Globus pallidus (tissue), 1 donor: Measurements from ENCODE around the gene BCOR.

Experiments
- DNase-seq: peaks from one replicate; pipeline ENCODE4 v3.0.0-alpha.2; 2015; ENCODE audit warnings: low spot score

Gene BCOR

DNA sequence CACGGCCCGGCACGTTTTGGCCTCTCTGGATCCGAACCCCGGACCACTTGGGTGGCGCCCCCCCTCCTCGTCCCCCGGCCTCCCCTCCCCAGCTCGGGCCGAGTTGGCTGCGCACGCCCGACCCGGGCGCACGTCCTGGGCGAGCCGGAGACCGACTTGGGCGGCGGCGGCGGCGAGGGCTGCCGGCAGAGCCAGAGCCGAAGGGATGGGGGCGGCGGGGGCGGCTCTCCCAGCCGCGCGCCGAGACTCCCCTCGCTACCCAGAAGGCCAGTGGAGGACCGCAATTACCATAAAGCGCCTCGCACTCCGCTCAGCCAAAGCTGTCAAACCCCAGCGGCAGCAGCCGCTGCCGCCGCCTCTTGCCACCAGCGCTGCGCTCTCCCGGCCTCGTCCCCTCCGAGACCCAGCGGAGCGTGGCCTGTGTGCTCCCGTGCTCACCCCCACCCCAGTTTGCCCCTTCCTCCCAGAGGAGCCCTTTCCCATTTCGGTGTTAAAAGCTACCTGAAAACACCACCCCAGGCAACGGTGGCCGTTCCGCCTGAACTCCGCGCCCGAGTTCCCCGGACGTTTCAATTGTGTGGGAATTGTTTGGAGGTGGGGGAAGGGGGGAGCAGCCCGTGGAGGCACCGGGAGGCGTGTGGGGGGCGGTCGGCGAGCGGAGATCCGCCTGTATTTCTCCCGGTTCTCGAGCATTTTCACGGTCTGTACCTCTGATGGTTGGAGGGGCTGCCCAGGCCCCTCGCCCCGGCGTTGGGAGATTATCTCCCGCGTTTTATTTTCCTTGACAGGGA, 701 bp upstream of the BCOR start:
- DNase-seq: peak; percentile 60

DNA sequence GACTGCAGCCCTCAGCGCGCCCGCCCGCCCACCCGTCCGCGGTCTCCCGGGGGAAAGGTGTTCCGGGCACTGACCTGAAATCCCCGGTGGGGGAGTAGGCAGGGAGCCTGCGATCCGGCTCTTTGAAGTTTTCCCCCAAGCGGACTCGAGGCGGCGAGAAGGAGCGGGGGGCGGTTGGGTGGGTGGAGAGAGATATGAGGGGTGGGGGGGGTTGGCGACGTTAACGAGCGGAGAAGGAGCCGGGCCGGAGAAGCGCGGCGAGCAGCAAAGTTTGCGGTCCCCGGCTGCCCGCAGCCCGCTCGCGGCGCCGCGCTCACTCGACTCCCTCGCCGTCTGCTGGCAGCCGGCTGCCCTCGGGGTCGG, 636 bp downstream of the BCOR start:
- peak; percentile 33 for DNase-seq

DNA sequence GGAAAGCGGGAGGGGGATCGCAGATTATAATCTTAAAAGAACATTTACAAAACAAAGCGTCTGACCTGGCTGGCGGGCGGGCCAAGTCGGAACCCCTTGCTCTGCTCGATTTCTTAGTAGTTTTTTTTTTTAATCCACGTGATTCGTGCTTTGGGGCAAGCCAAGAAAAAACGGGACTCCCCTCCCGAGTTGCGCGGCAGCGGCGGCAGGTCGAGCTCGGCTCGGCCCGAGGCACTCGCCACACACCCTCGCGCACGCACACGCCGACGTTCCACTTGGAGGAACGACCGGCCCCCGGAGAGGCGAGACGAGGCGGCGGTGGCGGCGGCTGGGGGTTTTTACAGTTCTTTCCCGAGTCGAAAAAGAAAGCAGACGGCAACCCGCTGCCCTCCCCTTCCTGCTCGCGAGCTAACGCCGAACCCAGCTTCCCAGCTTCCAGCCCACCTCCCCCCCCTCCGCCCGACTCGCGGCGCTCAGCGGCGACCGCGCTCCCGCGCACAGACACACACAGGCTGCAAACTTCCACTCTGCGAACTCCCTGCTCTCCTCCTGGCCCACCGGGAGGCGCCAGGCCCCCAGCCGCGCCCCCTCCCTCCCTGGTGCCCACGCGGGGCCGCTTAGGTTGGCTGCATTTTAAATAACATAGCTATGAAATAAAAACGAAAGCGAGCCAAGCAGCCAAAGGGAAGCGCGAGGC, 1.2 kb downstream of the BCOR start:
- peak; percentile 56 for DNase-seq

DNA sequence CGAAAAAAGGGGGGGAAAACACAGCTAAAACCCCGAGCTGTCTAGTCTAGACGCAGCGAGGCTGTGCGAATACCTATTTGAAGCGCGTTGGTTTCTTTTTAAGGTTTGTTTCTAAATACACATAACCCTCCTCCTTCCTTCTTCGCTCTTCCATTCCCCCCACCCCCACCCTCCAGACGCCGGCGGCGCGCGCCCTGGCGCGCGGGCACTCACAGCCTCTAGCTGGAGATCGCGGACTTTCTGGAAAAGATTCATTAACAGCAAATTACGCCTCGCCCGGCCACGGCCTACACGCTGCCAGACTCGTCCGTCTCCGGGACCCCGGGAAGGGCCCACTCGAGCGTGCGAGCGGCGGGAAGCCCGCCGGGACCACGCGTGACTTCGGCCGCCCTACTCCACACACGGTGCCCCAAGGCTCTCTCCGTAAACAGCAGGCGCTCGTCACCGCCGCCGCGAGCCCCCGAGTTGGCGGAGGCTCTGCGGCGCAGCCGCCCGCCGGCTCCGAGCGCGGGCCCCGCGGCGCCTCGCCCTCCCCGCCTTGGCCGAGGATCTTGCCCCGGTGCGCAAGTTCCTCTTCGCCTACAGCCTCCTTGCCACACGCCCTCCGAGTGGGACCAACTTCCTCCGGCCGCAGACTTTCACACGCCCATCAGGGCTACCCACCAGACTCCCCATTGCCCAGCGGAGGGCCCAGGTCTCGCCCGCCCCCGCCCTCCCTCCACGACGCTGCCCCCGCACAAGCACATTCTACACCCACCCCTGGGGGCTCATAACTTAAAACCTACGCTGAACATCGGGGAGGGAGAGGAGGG, 2.0 kb downstream of the BCOR start:
- DNase-seq: peak; percentile 35

DNA sequence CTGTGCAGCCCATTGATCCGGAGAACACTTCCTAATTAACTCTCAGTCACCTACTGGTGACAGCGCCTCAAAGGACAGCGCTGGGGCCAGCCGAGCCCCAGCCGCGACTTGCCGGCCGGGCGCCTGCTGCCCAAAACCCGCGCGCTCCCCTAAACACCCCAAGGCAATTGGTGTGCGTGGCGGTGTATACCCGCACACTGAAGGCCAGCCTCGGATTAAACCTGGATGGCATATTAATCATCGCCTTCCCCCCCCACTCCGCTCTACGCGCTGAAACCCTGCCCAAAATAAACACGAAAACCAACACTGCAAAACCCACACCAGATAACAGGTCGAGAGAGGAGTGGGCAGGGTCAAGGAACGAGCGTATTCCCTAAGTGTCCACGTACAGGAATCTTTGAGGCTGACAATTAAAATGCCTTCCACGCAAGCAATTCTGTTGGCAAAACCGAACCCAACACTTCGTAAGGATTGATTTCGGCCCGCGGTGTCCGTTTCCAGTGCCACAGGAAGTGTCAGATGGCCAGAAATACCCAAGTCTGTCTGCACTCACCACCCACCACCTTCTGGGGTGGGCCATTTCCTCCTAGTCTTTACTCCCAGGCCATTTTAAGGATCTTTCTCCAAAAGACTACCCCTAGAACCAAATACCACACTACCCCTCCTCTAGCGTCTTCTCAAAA, 2.7 kb downstream of the BCOR start:
- DNase-seq: peak; percentile 47

DNA sequence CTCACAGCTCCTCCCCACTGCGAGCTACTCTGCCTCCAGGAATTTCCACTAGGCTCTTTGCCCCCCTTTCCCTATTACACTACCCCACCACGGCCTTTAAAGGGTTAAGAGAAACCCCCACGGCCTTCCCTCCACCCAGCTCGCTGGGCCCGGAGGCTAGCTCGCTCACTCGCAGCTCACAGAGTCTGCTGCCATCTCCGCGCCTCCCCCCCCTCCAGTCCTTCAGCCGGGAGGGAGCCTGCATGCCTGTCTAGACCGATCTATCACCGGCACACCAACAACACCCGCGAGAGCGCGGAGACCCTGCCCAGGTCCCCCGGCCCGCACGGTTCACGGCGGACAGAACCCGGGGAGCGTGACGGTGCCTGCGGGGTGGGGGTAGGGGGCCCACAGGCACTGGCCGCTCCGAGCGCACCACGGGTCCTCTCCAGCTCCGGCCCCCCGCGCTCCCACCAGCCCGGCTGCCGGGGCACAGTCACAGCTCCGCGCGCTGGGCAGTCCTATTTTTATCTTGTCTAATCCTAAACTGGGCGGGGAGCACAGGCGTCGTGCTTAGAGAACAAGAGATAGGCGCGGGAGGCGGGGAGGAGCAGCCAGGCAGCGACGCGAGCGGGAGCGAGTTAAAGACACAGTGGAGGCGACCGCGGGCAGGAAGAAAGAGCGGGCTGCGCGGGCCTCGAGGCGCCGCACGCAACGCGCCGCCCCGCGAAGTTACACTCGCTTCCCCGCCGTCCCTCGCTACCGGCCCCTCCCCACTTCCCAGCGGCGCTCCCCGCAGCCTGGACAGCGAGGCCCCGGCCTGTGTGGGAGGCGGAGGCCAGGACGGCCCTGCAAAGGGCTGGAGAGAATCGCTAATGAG, 3.5 kb downstream of the BCOR start:
- peak; percentile 35 for DNase-seq

DNA sequence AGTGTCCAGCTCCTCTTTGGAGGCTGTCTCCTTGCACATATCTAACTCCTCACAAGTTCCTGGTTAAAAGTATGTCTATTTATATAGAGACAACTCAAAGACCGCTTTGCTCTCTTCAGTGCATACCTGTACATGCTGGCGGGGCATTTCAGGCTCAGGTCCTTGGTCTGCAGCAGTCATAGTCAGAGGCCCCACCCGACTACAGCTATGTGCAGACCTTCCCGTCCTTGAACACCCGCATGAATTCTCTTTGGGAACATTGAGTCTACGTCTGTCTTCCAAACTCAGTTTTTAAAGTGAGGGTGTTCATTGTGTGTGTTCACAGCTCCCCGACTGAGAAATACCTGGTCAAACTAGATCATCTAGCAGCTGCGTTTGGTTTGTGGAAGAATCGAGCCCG, 4.2 kb downstream of the BCOR start:
- DNase-seq: no peak

DNA sequence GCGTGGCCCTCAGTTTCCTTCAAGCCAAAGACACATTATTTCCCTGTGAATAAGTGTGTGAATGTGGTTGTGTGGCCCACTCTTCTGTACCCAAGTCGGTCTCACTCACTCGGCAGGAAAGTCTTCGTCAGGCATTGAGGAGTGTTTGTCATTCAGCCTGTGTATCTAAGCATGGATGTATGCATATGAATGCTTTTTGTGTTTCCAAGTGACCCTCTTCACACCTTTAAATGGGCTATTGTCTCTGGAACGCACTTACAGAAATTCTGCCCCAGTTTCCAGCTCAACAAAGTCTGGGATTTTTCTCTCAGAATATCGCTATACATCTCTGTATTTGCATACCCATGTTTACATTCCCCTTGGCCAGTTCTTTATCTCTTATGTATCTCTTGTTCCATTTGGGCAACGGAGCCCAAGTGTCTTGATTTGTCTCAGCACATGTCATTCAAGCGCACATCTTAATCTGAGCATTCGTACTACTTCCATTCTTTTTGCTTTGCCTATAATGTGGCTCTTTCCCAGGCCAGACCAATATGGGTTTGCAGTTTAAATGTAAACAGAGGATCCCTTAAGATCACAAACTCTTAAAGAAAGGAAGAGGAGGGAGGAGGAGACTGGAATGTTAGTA, 4.8 kb downstream of the BCOR start:
- DNase-seq: no peak

DNA sequence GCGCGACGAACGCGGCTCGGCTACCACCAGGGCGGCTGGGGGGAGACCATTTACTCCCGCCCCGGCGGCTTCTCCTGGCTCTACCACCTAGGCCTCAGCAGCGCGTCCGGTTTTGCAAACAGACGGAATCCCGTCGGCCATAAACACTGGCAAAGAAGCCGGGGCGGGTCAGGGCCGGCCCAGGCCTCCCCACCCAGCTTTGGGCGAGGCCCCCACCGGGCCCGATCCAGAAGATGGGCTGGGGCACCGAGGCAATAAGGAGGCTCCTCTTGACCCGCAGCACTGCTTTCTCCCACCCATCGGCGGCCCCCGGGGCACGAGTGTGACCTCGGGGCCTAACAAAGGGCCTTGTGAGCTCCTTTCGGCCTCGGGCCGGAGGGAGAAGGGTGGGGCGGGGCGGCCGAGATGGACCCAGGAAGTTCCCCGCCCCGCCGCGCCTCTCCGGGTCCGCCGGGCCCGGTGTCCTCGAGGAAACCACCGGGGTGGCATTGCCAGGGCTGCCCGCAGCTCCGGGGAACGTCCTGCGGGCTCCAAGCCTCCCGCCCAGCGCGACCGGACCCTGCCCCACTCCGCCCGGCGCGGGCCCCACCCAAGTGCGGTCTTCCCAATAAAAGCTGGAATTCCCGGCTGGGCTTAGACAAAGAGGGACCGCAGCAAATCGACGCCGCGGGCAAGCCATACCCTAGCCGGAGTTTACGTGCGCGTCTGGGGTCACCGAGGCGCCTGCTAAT, 5.9 kb downstream of the BCOR start:
- DNase-seq: no peak

DNA sequence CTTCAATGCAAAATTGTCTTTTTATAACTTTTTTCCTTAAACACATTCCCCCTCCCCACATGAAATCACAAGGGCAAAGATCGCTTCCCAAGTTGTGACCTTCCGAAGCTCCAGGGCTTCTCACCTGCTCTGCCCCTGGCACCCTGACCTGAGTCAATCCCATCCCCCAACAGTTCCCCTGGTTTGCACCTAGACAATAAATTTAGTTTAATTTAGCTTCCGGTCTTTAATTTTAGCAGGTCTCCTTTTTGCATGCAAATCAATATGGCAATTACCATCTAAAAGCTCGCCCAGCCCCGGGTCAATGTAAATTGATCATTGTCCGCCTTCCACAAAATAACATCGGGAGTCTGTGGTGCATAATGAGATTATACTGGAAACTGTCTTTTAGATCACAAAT, 6.8 kb downstream of the BCOR start:
- DNase-seq: no peak

DNA sequence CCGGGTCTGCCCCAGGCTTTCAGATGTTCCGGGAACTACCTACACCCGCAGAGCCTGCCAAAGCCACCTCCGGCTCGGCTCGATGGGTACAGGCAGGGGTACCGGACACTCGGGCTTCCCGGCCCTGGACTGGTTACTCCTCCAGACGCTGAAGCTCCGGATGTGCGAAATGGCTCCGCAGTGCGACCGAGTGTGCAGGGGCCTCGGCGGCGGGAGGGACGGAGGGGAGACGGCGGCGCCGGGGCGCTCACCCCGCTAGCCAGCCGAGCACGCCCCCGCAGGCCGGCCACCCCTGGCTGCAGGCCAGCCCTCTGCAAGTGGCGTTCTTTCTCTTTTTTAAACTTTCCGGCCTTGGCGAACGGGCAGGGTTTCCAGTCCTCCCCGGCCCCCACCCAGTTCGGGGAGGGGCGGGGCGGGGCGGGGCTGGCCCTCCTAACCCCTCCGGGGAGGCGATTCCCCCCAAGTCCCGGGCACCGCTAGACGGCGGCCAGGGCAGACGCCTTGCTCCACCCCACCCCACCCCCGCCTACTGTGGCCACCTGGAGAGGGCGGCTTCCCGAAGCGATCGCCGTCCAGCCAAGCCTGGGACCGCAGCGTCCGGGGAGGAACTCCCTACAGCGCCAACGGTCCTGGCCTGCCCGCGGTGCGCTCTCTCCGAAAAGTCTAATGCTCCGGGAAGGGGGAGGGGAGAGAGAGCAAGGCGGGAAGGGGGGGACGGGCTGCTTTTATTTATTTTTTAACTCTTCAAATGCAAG, 7.5 kb downstream of the BCOR start:
- no peak for DNase-seq

DNA sequence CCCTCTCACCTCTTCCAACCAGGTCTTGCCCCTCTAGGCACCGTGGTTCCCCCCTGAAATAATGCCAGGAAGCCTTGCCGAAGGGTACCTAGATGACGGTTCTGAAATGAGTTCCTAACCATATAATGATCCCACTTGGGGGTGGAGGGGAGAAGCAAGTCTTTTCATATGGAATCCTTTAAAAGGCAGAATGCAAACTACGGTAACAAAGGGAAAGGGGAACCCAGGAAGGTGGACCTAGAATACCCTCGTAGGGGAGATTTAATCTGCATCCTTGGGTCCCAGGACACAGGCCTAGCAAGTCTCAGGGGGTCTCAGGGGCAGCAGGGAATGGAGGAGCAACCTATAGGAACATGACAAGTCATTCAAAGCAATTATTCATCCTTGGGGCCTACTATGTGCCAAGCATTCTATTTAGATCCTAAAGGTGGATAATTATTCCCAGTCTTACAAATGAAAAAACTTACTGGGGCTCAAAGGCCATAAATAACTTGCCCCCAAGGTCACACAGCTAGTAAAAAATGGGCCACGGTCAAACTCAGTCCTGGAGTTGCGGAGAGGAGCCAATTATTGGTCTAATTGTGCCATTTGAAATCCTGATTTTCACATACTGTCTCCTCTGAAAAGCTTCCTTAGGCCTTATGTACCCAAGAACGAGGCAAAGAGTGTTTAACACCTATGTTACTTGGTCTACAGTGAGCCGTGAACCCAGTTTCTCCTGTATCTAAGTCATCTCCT, 8.8 kb downstream of the BCOR start:
- no peak for DNase-seq

DNA sequence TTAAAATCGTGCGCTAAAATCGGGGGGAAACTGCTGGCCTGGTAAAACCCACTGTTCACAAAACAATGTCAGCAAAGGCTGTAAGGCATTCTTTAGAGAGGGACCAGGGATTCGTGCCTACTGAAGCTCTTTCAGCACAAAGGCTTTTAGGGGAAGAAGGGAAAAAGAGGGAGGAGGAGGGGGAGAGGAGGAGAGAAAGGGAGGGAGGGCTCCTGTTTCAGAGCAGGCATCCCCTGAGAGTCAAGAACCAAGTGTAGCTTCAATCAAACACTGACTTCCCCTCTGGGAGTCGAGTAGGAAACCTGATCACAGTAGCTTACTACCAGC, 9.5 kb downstream of the BCOR start:
- DNase-seq: no peak

DNA sequence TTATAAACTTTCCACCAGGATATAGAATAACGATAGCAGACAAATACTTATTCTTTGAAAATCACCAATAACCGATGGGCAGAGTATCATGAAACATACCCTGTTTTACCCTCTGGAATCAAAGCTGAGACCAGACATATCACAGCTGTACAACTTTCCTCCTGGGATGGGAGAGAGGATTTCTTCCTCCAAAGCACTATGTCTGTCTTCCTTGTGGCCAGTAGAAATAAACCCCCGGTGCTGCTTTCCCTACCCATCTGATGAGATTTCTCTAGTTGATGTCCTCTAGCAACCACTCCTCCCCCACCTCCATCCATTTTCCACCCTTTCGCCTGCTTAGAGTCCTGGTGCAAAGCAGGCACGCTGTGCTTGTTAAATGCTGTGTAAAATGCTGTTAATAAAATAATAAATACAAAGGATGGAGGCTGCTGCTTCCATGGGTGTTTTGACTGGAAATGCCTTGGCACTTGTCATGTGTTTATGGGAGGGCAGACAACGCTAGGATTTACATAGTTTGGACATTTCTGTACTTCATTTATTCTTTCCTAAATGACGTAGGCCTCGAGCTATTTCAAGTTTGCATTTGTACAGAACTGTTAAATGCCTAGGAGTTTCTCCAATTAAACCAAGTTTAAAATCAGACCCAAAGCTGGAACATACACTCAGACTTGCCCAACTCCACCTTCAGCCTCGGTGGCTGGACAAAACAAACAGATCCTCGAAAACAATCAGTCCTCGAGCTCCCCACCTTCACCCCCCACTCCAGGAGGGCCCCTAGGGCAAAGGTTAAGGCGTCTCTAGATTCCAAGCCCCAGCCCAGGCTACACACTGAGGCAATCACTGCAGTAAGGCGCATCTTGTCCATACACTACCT, 10.1 kb downstream of the BCOR start:
- peak; percentile 32 for DNase-seq

DNA sequence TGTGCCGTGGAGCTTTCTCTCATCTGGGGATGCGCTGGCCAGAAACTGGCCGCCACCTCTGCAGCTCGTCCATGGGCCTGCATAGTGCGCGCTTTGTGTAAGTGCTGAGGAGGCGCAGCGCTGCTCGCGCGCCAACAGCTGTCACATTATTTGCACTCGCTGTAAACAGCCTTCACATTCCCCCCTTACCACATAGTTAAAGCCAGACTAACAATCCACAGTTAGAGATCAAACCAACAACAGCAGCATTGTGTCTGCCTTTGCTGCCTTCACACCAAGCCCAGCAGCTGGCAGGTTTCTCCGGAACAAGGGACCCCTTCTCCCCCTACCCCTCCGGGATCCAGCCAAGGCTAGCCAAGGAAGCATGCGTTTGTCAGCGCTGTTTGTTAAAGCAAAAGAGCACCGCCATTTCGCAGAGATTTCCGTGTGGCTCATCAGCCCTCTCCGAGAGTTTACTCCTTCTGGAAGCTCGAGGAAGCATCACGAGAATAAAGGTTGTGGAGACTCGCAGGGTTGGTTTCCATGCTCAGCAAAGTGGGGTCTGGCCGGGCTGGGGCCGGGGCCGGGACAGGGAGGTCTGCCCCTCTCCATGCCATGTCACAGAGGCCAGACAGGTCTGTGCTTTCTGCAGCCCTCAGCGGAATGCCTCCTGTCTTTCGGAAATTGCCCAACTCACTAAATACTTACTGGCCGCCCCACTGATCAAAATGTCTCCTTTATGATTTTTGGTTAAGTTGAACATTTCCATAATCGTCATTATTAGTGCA, 11.0 kb downstream of the BCOR start:
- peak; percentile 90 for DNase-seq

DNA sequence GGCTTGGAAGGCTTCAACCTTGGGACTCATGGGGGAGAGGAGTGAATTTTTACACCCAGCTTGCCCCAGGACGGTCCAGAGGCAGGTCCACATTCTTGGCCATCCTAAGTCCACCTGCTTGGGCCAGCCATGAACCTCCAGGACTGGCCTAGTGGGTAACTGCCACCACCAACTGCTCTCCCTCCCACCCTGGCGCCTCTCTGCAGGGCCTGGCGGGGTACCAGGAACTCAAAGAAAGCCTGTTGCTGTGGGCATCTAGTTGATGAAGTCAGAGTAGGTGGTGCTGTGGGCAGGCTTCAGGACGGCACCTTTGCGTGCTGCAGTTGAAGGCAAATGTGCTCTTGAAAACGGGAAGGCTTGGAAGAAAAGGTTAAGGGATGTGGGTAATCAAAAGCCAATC, 12.0 kb downstream of the BCOR start:
- no peak for DNase-seq

DNA sequence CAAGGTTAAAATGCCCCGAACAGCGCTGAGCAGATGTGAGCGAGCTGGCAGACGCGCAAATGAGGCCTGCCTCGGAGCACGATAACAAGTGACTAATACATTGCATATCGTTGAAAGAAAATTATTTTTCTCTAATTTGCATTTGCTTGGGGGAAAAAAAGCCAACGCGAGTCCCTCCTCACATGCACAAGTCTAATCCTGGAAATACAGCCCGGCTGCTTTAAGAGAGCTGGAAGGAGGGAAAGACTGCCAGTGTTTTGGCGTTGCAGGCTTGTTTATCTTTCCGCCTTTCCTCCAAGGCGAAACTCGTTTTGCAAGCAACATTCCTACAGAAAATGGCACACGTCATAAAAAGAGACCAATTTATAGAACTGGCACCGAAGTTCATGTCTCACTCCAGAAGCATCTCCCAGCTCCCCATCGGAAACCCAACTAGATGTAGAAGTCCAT, 12.6 kb downstream of the BCOR start:
- no peak for DNase-seq
